ENCODE results near the gene TDP1. TPM values are rescaled to one million over a fixed set of nuclear protein-coding genes. Genes with fewer than 3 reads are reported as not detected.

Gene TDP1
- total RNA-seq, 1 experiment from 2014 or later = 23.9 TPM

DNA sequence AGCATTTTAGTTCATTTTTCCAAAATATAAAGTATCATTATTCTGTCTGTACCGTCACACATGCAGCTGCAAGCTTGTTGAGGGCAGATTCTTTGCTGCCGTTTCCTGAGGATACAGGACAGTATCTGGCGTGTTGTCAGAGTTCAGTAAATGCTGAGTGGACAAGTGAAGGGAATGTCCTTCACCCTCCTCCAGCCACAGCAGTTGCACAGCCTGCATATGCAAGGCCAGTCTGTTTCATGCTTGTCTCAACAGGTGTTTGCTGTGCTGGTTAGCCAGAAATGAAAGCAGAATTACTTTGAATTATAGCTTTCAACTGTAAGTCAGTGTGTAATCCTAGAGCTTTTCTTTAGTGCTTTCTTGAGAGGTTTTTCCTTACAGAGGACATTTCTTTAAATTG is 36.5 kb downstream of the TDP1 start:
- H3K4me3 ChIP-seq (ENCODE audit: low read depth in 2 of 2, low read length in 2 of 2) = no peak overlapping the region
- ATAC-seq (no peak), DNase-seq (ENCODE audit: low read depth, low spot score) (no peak)
- ChIA-PET POLR2A (no interaction called here), CTCF (no interaction called here)
- H3K27ac ChIP-seq (ENCODE audit: low read length) = no peak overlapping the region
- TF ChIP-seq, protein P1, sequence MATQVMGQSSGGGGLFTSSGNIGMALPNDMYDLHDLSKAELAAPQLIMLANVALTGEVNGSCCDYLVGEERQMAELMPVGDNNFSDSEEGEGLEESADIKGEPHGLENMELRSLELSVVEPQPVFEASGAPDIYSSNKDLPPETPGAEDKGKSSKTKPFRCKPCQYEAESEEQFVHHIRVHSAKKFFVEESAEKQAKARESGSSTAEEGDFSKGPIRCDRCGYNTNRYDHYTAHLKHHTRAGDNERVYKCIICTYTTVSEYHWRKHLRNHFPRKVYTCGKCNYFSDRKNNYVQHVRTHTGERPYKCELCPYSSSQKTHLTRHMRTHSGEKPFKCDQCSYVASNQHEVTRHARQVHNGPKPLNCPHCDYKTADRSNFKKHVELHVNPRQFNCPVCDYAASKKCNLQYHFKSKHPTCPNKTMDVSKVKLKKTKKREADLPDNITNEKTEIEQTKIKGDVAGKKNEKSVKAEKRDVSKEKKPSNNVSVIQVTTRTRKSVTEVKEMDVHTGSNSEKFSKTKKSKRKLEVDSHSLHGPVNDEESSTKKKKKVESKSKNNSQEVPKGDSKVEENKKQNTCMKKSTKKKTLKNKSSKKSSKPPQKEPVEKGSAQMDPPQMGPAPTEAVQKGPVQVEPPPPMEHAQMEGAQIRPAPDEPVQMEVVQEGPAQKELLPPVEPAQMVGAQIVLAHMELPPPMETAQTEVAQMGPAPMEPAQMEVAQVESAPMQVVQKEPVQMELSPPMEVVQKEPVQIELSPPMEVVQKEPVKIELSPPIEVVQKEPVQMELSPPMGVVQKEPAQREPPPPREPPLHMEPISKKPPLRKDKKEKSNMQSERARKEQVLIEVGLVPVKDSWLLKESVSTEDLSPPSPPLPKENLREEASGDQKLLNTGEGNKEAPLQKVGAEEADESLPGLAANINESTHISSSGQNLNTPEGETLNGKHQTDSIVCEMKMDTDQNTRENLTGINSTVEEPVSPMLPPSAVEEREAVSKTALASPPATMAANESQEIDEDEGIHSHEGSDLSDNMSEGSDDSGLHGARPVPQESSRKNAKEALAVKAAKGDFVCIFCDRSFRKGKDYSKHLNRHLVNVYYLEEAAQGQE (IDR thresholded peaks at IDR 0.05; ENCODE audit: insufficient read depth in 1 of 2, low read depth in 2 of 2, low read length in 1 of 2) = no peak
- no peak for TF ChIP-seq TCF7L2 (IDR thresholded peaks at IDR 0.05; ENCODE audit: low read depth, low read length)
- TF ChIP-seq, protein P2, sequence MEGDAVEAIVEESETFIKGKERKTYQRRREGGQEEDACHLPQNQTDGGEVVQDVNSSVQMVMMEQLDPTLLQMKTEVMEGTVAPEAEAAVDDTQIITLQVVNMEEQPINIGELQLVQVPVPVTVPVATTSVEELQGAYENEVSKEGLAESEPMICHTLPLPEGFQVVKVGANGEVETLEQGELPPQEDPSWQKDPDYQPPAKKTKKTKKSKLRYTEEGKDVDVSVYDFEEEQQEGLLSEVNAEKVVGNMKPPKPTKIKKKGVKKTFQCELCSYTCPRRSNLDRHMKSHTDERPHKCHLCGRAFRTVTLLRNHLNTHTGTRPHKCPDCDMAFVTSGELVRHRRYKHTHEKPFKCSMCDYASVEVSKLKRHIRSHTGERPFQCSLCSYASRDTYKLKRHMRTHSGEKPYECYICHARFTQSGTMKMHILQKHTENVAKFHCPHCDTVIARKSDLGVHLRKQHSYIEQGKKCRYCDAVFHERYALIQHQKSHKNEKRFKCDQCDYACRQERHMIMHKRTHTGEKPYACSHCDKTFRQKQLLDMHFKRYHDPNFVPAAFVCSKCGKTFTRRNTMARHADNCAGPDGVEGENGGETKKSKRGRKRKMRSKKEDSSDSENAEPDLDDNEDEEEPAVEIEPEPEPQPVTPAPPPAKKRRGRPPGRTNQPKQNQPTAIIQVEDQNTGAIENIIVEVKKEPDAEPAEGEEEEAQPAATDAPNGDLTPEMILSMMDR (IDR thresholded peaks at IDR 0.05) = no peak
- TF ChIP-seq SIN3A (IDR thresholded peaks at IDR 0.05; ENCODE audit: borderline replicate concordance, insufficient read depth, low read depth, low read length) = no peak
- no peak for TF ChIP-seq POLR2AphosphoS5 (IDR thresholded peaks at IDR 0.05; ENCODE audit: low read depth, low read length)
- H3K4me1 ChIP-seq (ENCODE audit: control insufficient read depth, insufficient read depth, low read length) = no peaks in the 10 kb centered on the region
- no peaks in the 10 kb centered on the region for H3K27me3 ChIP-seq (ENCODE audit: control insufficient read depth, insufficient read depth, low read length)
- peaks cover 19% of the 10 kb centered on the region; the same call in 1 of the 2 replicates for H3K36me3 ChIP-seq (ENCODE audit: control insufficient read depth, insufficient read depth, low read length)
- intact Hi-C loops (cut with micrococcal nuclease; ENCODE audit: unreplicated experiment) (no loop called here), in situ Hi-C loops (cut with HindIII; ENCODE audit: low pct_unique_long_range_greater_than_20kb, low sequenced_read_pairs) (no loop called here)
- no TSS peak for BruUV-seq (replicated peaks)
- H3K9me3 ChIP-seq (ENCODE audit: control insufficient read depth, insufficient read depth, low read depth, low read length) = no peaks in the 10 kb centered on the region

DNA sequence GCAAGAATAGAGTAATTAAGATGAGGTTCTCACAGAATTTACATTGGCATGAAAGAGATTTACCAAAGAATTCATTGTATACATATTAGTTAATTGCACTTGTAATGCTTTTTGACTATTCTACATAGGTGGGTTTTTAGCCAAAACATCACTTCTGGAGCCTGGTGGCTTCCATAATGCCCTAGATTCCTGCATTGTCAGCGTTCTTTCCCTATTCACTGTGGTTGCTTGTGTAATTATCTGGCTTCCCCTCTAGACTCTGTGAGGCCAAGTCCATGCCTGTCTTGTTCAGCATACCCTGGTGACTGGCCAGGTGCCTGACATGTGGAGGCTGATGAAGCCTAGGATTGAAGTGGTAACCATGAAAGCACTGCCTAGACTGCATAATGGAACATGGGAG is 41.2 kb downstream of the TDP1 start:
- ChIA-PET CTCF (no interaction called here), POLR2A (no interaction called here)
- Histone ChIP-seq H3K27me3 (ENCODE audit: control insufficient read depth, insufficient read depth, low read length) (no peaks in the 10 kb centered on the region), H3K4me3 (ENCODE audit: low read depth in 2 of 2, low read length in 2 of 2) (no peak overlapping the region), H3K36me3 (ENCODE audit: control insufficient read depth, insufficient read depth, low read length) (peaks cover 21% of the 10 kb centered on the region; the same call in 1 of the 2 replicates), H3K9me3 (ENCODE audit: control insufficient read depth, insufficient read depth, low read depth, low read length) (no peaks in the 10 kb centered on the region), H3K27ac (ENCODE audit: low read length) (no peak overlapping the region), H3K4me1 (ENCODE audit: control insufficient read depth, insufficient read depth, low read length) (no peaks in the 10 kb centered on the region)
- intact Hi-C loops (cut with micrococcal nuclease; ENCODE audit: unreplicated experiment) (no loop called here), in situ Hi-C loops (cut with HindIII; ENCODE audit: low pct_unique_long_range_greater_than_20kb, low sequenced_read_pairs) (no loop called here)
- BruUV-seq (replicated peaks) = no TSS peak
- DNase-seq (ENCODE audit: low read depth, low spot score) = no peak
- TF ChIP-seq SIN3A (IDR thresholded peaks at IDR 0.05; ENCODE audit: borderline replicate concordance, insufficient read depth, low read depth, low read length) = no peak
- no peak for ATAC-seq

DNA sequence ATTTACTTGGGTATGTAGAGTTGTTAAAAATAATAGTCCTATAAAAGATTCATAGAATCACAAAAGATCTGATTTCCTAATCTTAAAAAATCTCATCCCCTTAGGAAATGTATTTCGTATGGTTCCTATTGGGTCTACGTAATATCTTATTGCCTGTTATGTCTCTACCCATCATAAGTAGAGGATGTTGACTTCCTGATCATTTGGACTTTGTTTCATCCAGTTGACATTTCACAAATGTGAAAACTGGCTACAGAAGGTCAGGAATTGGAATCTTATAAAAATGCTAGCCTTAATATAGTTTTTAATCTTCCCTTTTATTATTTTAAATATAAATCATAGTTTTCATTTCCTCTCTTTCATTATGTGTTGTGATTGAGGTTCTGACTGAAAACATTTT is 45.2 kb downstream of the TDP1 start:
- no TSS peak for BruUV-seq (replicated peaks)
- CTCF ChIA-PET = no interaction called here
- ATAC-seq (no peak), DNase-seq (ENCODE audit: low read depth, low spot score) (no peak)
- H3K27ac ChIP-seq (ENCODE audit: low read length) = no peak overlapping the region
- intact Hi-C loops (cut with micrococcal nuclease; ENCODE audit: unreplicated experiment) (no loop called here), in situ Hi-C loops (cut with HindIII; ENCODE audit: low pct_unique_long_range_greater_than_20kb, low sequenced_read_pairs) (no loop called here)
- H3K36me3 ChIP-seq (ENCODE audit: control insufficient read depth, insufficient read depth, low read length) = peaks cover 8% of the 10 kb centered on the region; the same call in 1 of the 2 replicates
- H3K9me3 ChIP-seq (ENCODE audit: control insufficient read depth, insufficient read depth, low read depth, low read length) = no peaks in the 10 kb centered on the region
- no peak overlapping the region for H3K4me3 ChIP-seq (ENCODE audit: low read depth in 2 of 2, low read length in 2 of 2)
- H3K27me3 ChIP-seq (ENCODE audit: control insufficient read depth, insufficient read depth, low read length) = no peaks in the 10 kb centered on the region
- TF ChIP-seq, protein P2 (IDR thresholded peaks at IDR 0.05) = no peak
- TF ChIP-seq TCF7L2 (IDR thresholded peaks at IDR 0.05; ENCODE audit: low read depth, low read length) (no peak), SIN3A (IDR thresholded peaks at IDR 0.05; ENCODE audit: borderline replicate concordance, insufficient read depth, low read depth, low read length) (no peak), POLR2AphosphoS5 (IDR thresholded peaks at IDR 0.05; ENCODE audit: low read depth, low read length) (no peak)
- TF ChIP-seq, protein P1 (IDR thresholded peaks at IDR 0.05; ENCODE audit: insufficient read depth in 1 of 2, low read depth in 2 of 2, low read length in 1 of 2) = no peak
- POLR2A ChIA-PET = no interaction called here
- H3K4me1 ChIP-seq (ENCODE audit: control insufficient read depth, insufficient read depth, low read length) = no peaks in the 10 kb centered on the region
